ENCODE data around the gene EBF3. TPM values are rescaled to one million over a fixed set of nuclear protein-coding genes. Genes with fewer than 3 reads are reported as not detected.

Gene EBF3
- total RNA-seq, 1 experiment from 2014 or later: not detected

DNA sequence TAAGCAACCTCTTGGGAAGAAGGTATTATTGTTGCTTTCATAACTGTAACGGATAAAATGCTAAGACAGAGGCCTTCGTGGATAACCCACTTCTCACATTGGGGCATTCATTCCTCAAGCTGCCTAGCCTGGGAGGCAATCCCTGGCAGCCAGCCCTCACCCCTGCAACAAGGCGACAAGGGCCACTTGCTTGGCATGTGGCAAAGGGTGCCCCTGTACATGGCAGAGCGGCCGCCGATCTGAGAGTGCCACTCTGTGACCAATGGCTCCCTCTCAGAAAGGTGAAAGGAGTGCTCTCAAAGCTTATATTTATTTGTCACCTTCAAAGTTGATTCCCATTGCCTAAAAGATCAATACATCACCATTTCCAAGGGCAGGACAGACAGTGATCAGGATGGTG, 31.9 kb downstream of the EBF3 start:
- peaks cover 43% of the 10 kb centered on the region for H3K27me3 ChIP-seq (ENCODE audit: insufficient read depth, low read depth)
- BruUV-seq (replicated peaks): no TSS peak
- H3K4me1 ChIP-seq (replicated peaks; ENCODE audit: insufficient read depth): no peaks in the 10 kb centered on the region
- no peaks in the 10 kb centered on the region for H4K20me1 ChIP-seq (ENCODE audit: insufficient read depth)
- H3K36me3 ChIP-seq (ENCODE audit: low read depth): no peaks in the 10 kb centered on the region
- H3K27ac ChIP-seq: no peak overlapping the region
- ChIA-PET CTCF (no interaction called here), POLR2A (ENCODE audit: unreplicated experiment) (no interaction called here)
- H3K4me2 ChIP-seq: no peak overlapping the region
- no peaks in the 10 kb centered on the region for H3K9me3 ChIP-seq (ENCODE audit: insufficient read depth, low read depth)
- intact Hi-C loops (cut with micrococcal nuclease; ENCODE audit: unreplicated experiment): no loop called here
- TF ChIP-seq EZH2 (IDR thresholded peaks at IDR 0.05; ENCODE audit: low read depth): no peak
- TF ChIP-seq, protein P1, sequence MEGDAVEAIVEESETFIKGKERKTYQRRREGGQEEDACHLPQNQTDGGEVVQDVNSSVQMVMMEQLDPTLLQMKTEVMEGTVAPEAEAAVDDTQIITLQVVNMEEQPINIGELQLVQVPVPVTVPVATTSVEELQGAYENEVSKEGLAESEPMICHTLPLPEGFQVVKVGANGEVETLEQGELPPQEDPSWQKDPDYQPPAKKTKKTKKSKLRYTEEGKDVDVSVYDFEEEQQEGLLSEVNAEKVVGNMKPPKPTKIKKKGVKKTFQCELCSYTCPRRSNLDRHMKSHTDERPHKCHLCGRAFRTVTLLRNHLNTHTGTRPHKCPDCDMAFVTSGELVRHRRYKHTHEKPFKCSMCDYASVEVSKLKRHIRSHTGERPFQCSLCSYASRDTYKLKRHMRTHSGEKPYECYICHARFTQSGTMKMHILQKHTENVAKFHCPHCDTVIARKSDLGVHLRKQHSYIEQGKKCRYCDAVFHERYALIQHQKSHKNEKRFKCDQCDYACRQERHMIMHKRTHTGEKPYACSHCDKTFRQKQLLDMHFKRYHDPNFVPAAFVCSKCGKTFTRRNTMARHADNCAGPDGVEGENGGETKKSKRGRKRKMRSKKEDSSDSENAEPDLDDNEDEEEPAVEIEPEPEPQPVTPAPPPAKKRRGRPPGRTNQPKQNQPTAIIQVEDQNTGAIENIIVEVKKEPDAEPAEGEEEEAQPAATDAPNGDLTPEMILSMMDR (conservative IDR thresholded peaks at IDR 0.05): no peak
- H3F3A ChIP-seq (ENCODE audit: insufficient read depth, low read depth): no peaks in the 10 kb centered on the region
- H2AFZ ChIP-seq: no peak overlapping the region
- no peak overlapping the region for H3K4me3 ChIP-seq
- H3K9me2 ChIP-seq (ENCODE audit: insufficient read depth): no peaks in the 10 kb centered on the region
- DNase-seq: no peak
- H3K79me2 ChIP-seq (ENCODE audit: low read depth): no peaks in the 10 kb centered on the region

DNA sequence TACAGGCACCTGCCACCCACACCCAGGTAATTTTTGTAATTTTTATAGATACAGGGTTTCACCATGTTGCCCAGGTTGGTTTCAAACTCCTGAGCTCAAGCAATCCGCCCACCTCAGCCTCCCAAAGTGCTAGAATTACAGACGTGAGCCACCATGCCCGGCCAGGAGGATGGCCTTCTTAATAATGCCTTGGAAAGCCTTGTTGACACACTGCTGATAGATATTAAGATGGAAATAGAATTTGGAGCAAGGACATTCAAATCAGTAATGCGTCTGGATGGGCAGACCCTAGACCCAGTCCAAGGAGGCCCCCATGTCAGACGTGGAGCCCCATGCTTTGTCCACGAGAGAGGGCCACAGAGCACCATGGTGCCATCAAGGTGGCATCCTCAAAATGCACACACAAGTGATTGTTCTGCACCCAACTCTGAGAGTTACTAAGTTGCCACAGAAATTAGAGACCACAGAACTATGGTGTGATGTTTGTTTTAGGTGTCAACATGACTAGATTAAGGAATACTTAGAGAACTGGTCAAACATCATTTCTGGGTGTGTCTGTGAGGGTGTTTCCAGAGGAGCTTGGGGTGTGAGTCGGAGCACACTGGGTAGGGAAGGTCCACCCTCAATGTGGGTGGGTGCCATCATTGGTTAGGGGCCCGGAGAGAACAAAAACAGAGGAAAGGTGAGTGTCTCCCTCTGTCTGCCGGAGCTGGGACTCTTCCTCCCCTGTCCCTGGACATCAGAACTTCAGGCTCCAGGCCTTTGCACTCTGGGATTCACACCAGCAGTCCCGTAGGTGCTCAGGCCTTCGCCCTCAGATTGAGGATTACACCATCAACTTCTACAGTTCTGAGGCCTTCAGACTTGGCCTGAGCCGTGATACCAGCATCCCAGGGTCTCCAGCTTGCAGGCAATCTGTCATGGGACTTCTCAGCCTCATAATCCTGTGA, 34.5 kb downstream of the EBF3 start:
- Histone ChIP-seq H4K20me1 (ENCODE audit: insufficient read depth) (no peaks in the 10 kb centered on the region), H3F3A (ENCODE audit: insufficient read depth, low read depth) (no peaks in the 10 kb centered on the region), H3K36me3 (ENCODE audit: low read depth) (no peaks in the 10 kb centered on the region), H3K27ac (no peak overlapping the region), H3K4me1 (replicated peaks; ENCODE audit: insufficient read depth) (no peaks in the 10 kb centered on the region), H3K4me2 (no peak overlapping the region), H3K9me3 (ENCODE audit: insufficient read depth, low read depth) (no peaks in the 10 kb centered on the region), H3K79me2 (ENCODE audit: low read depth) (no peaks in the 10 kb centered on the region), H3K27me3 (ENCODE audit: insufficient read depth, low read depth) (peaks cover 36% of the 10 kb centered on the region), H3K4me3 (no peak overlapping the region), H2AFZ (no peak overlapping the region), H3K9me2 (ENCODE audit: insufficient read depth) (no peaks in the 10 kb centered on the region)
- TF ChIP-seq EZH2 (IDR thresholded peaks at IDR 0.05; ENCODE audit: low read depth): no peak
- TF ChIP-seq, protein P1 (conservative IDR thresholded peaks at IDR 0.05): no peak
- CTCF ChIA-PET: no interaction called here
- DNase-seq: no peak
- POLR2A ChIA-PET (ENCODE audit: unreplicated experiment): no interaction called here
- no TSS peak for BruUV-seq (replicated peaks)
- intact Hi-C loops (cut with micrococcal nuclease; ENCODE audit: unreplicated experiment): no loop called here

DNA sequence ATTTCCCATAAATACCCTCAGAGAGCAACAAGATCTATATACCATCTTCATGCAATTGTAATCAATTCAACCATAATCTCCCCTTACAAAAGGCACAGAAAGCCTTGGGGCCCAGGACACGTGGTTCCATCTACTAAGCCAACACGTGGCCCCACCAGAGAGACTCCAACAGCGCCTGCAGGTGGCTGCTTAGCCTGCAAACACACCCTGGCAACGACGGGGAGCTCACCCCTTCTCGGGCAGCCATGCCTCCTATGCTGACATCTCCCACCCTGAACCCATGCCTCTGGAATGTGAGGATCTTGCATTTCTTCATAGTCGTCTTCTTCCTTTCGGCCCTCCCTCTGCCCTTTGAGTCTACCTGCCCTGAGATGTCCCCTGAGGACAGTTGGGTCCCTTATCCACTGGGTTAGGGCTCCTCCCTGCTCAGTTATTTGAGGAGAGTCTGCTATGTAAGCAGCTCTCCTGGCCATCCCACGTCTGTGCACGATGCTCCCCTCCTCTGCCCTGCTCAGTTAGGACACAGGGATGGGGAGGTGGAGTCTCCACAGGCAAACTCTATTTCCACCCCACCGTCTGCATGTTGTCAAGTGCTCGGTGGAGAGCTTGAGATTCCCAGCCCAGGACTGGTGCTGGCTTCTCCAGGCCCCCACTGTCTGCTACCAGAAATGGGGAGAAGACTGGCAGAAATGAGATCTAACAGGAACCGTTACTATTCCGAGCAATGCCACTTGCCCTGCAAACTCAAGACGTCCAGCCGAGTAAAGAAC, 36.5 kb downstream of the EBF3 start:
- Histone ChIP-seq H3K4me3 (no peak overlapping the region), H3K79me2 (ENCODE audit: low read depth) (no peaks in the 10 kb centered on the region), H3K27me3 (ENCODE audit: insufficient read depth, low read depth) (peaks cover 35% of the 10 kb centered on the region), H3K9me2 (ENCODE audit: insufficient read depth) (no peaks in the 10 kb centered on the region), H3K4me2 (no peak overlapping the region), H2AFZ (no peak overlapping the region), H4K20me1 (ENCODE audit: insufficient read depth) (no peaks in the 10 kb centered on the region), H3K27ac (no peak overlapping the region), H3K4me1 (replicated peaks; ENCODE audit: insufficient read depth) (no peaks in the 10 kb centered on the region), H3K9me3 (ENCODE audit: insufficient read depth, low read depth) (no peaks in the 10 kb centered on the region), H3F3A (ENCODE audit: insufficient read depth, low read depth) (no peaks in the 10 kb centered on the region), H3K36me3 (ENCODE audit: low read depth) (no peaks in the 10 kb centered on the region)
- ChIA-PET POLR2A (ENCODE audit: unreplicated experiment) (no interaction called here), CTCF (no interaction called here)
- intact Hi-C loops (cut with micrococcal nuclease; ENCODE audit: unreplicated experiment): no loop called here
- no TSS peak for BruUV-seq (replicated peaks)
- TF ChIP-seq, protein P1 (conservative IDR thresholded peaks at IDR 0.05): no peak
- TF ChIP-seq EZH2 (IDR thresholded peaks at IDR 0.05; ENCODE audit: low read depth): no peak
- DNase-seq: no peak

Measured in PC-9 (cell line).